ENCODE measurements around the gene BICDL2.

Gene BICDL2

GRCh38 chr16:3020247-3020603 lies 16.5 kb downstream of the BICDL2 start, which contains the start of gene TNFRSF12A:
TNFRSF12A (plus strand) TSS chr16:3020368; CDS start chr16:3020398, 30 bp downstream.
- TF ChIP-seq, protein P1, sequence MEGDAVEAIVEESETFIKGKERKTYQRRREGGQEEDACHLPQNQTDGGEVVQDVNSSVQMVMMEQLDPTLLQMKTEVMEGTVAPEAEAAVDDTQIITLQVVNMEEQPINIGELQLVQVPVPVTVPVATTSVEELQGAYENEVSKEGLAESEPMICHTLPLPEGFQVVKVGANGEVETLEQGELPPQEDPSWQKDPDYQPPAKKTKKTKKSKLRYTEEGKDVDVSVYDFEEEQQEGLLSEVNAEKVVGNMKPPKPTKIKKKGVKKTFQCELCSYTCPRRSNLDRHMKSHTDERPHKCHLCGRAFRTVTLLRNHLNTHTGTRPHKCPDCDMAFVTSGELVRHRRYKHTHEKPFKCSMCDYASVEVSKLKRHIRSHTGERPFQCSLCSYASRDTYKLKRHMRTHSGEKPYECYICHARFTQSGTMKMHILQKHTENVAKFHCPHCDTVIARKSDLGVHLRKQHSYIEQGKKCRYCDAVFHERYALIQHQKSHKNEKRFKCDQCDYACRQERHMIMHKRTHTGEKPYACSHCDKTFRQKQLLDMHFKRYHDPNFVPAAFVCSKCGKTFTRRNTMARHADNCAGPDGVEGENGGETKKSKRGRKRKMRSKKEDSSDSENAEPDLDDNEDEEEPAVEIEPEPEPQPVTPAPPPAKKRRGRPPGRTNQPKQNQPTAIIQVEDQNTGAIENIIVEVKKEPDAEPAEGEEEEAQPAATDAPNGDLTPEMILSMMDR (IDR thresholded peaks at IDR 0.05), result no peak

- TF ChIP-seq, protein P1 (IDR thresholded peaks at IDR 0.05), result no peak
These were observed 17.0 kb downstream of the BICDL2 start for GRCh38 chr16:3019594-3020246.

- TF ChIP-seq, protein P1 (IDR thresholded peaks at IDR 0.05), result no peak
These were observed 18.8 kb downstream of the BICDL2 start, which contains the start of gene CLDN6 for GRCh38 chr16:3017794-3018506. CLDN6 (minus strand) TSS chr16:3018183; CDS start chr16:3016021, 2,162 bp downstream.

GRCh38 chr16:3017344-3017743 lies 19.4 kb downstream of the BICDL2 start:
- TF ChIP-seq, protein P1 (IDR thresholded peaks at IDR 0.05), result no peak

GRCh38 chr16:3015865-3016521 lies 20.8 kb downstream of the BICDL2 start:
- TF ChIP-seq, protein P1 (IDR thresholded peaks at IDR 0.05), result no peak

- TF ChIP-seq, protein P1 (IDR thresholded peaks at IDR 0.05), result no peak
These were observed 21.8 kb downstream of the BICDL2 start for GRCh38 chr16:3014971-3015370.

GRCh38 chr16:3013998-3014690 lies 22.6 kb downstream of the BICDL2 start:
- TF ChIP-seq, protein P1 (IDR thresholded peaks at IDR 0.05), result no peak

Data from LNCAP (cell line).